HG03060 (cell line): ENCODE data around the gene TREML2.

Source experiments
- ATAC-seq: cut with Tn5 transposase; IDR thresholded peaks from one replicate; pipeline ENCODE4 v1.9.1; 2021; ENCODE audit warnings: low read depth, moderate number of reproducible peaks; ENCODE audit not compliant: unreplicated experiment

TREML2 gene

GRCh38 chr6:41181566-41181965 is 19.4 kb downstream of the TREML2 start:
- ATAC-seq, result no peak

GRCh38 chr6:41179163-41179562 is 21.8 kb downstream of the TREML2 start:
- ATAC-seq, result no peak

GRCh38 chr6:41177695-41178094 is 23.3 kb downstream of the TREML2 start:
- no peak for ATAC-seq

GRCh38 chr6:41177287-41177686 is 23.7 kb downstream of the TREML2 start:
- no peak for ATAC-seq

- no peak for ATAC-seq
Observed at GRCh38 chr6:41176189-41176588, 24.8 kb downstream of the TREML2 start.

- ATAC-seq, result no peak
Observed at GRCh38 chr6:41175084-41175483, 25.9 kb downstream of the TREML2 start.

GRCh38 chr6:41174610-41175009 is 26.3 kb downstream of the TREML2 start:
- no peak for ATAC-seq

GRCh38 chr6:41171908-41172307 is 29.0 kb downstream of the TREML2 start:
- ATAC-seq, result no peak

- no peak for ATAC-seq
Observed at GRCh38 chr6:41170547-41171160, 30.3 kb downstream of the TREML2 start.

- no peak for ATAC-seq
Observed at GRCh38 chr6:41167173-41167963, 33.6 kb downstream of the TREML2 start.

- ATAC-seq, result no peak
Observed at GRCh38 chr6:41164551-41165120, 36.3 kb downstream of the TREML2 start.

- ATAC-seq, result no peak
Observed at GRCh38 chr6:41163419-41163717, 37.6 kb downstream of the TREML2 start.

GRCh38 chr6:41162687-41163418 is 38.1 kb downstream of the TREML2 start, which contains the start of gene TREM2:
TSS of gene TREM2 (minus strand) at chr6:41163116. CDS start at chr6:41163082, 34 bp downstream.
- no peak for ATAC-seq

GRCh38 chr6:41161851-41162552 is 38.9 kb downstream of the TREML2 start:
- ATAC-seq, result no peak

- no peak for ATAC-seq
Observed at GRCh38 chr6:41161380-41161779, 39.6 kb downstream of the TREML2 start.

GRCh38 chr6:41160933-41161332 is 40.0 kb downstream of the TREML2 start:
- ATAC-seq, result no peak

GRCh38 chr6:41159415-41160082 is 41.4 kb downstream of the TREML2 start:
- ATAC-seq, result no peak

- ATAC-seq, result no peak
Observed at GRCh38 chr6:41157323-41157722, 43.6 kb downstream of the TREML2 start.

- no peak for ATAC-seq
Observed at GRCh38 chr6:41156771-41157170, 44.2 kb downstream of the TREML2 start.

- no peak for ATAC-seq
Observed at GRCh38 chr6:41156001-41156400, 44.9 kb downstream of the TREML2 start.
